Ovary (tissue), 3 donors: Measurements from ENCODE around the gene EN2.

Experiments used
- EP300 ChIP-seq: sonication (generic); formaldehyde crosslinking; IDR thresholded peaks from one replicate; pipeline ENCODE4 v1.6.1; 2017; ENCODE audit warnings: antibody characterized with exemption
- POLR2A ChIP-seq: fragments of 450-650 bp; IDR thresholded peaks from one replicate; pipeline ENCODE4 v1.6.1; 2017; ENCODE audit warnings: antibody characterized with exemption, mild to moderate bottlenecking, moderate library complexity
- TF ChIP-seq, protein P1 (sequence below), 3 donors: fragments of 450-650 bp in 2 of 3; fragments of 200-600 bp in 1 of 3; IDR thresholded peaks; one replicate each; pipeline versions ENCODE4 v1.5.1 to v1.8.0; 2016 to 2022; ENCODE audit warnings: antibody characterized with exemption in 3 of 3, mild to moderate bottlenecking in 1 of 3
- donor health status: DM: no; HTN: no; CAD: no.

DNA sequence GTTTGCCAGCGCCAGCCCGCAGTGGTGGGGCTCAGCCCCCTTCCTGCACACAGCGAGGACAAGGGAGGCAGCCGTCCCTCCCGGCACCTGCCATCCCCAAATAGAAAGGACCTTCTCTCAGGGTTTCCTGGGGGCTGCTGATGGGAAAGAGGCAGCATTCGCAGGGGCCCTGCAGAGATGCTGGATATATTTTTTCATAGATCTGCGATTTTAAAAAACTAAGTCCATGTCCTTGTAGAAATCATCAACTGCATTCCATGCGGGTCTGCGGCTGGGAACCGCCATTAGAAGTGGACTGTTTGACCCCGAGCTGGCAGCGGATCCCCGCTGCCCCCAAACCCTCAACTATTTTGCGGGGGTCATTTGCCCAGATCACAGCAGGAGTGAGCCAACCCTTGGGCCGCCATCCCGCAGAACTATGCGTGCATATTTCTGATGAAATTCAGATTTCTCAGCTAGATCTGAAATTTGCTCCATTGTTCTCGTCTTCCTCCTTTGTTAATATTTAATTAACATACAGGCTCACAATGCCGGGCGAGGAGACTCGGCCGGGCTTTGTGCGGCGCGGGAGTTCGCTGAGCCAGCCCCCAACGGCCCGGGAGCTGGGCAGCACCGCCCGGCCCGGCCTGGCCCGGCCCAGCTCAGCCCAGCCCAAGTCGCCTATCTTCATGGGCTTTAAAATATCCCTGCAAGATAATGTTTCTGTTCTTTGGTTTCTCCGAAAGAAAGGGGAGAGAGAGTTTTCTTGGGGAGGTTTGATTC is 2.0 kb downstream of the EN2 start:
- TF ChIP-seq EP300 (no peak), POLR2A (no peak)
- TF ChIP-seq, protein P1, sequence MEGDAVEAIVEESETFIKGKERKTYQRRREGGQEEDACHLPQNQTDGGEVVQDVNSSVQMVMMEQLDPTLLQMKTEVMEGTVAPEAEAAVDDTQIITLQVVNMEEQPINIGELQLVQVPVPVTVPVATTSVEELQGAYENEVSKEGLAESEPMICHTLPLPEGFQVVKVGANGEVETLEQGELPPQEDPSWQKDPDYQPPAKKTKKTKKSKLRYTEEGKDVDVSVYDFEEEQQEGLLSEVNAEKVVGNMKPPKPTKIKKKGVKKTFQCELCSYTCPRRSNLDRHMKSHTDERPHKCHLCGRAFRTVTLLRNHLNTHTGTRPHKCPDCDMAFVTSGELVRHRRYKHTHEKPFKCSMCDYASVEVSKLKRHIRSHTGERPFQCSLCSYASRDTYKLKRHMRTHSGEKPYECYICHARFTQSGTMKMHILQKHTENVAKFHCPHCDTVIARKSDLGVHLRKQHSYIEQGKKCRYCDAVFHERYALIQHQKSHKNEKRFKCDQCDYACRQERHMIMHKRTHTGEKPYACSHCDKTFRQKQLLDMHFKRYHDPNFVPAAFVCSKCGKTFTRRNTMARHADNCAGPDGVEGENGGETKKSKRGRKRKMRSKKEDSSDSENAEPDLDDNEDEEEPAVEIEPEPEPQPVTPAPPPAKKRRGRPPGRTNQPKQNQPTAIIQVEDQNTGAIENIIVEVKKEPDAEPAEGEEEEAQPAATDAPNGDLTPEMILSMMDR (IDR thresholded peaks at IDR 0.05) = no peak
